Measurements from ENCODE around the gene MPRIP. TPM values are rescaled to one million over a fixed set of nuclear protein-coding genes. Genes with fewer than 3 reads are reported as not detected.

MPRIP gene
- total and polyA plus RNA-seq, 2 of the 13 experiments (the other 11 are each of a cell fraction or from before 2014, with no cell fraction given): 50.2 to 52.4 TPM

GRCh38 chr17:17153709-17154108 lies 111.5 kb downstream of the MPRIP start:
- ChIA-PET POLR2A (no interaction called here), CTCF (ENCODE audit: low intra/inter-chr PET ratio, low total read pairs) (no interaction called here)
- Histone ChIP-seq H3K9ac (ENCODE audit: insufficient read depth, low read depth, low read length) (no peak overlapping the region), H3K27ac (ENCODE audit: extremely low read length, insufficient read depth, low read length) (no peak overlapping the region), H2AFZ (ENCODE audit: low read length) (no peak overlapping the region), H3K36me3 (replicated peaks in 1 of 2; ENCODE audit: control insufficient read depth in 1 of 2, insufficient read depth in 2 of 2, low read length in 2 of 2) (peaks cover 21 to 62% of the 10 kb centered on the region in 2 experiments), H3K4me3 (replicated peaks in 1 of 3; ENCODE audit: insufficient read depth in 1 of 3, low read depth in 2 of 3, low read length in 3 of 3) (no peak overlapping the region), H3K4me2 (ENCODE audit: low read depth, low read length) (no peak overlapping the region), H3K27me3 (ENCODE audit: control insufficient read depth in 1 of 2, insufficient read depth in 2 of 2, low read length in 2 of 2) (no peaks in the 10 kb centered on the region), H4K20me1 (ENCODE audit: insufficient read depth, low read length) (no peaks in the 10 kb centered on the region), H3K79me2 (ENCODE audit: insufficient read depth, low read length) (no peaks in the 10 kb centered on the region), H3K4me1 (ENCODE audit: insufficient read depth, low read length) (0 out of 2 replicates have a peak, but pooled peaks cover 5% of the 10 kb centered on the region), H3K9me3 (ENCODE audit: low read length) (no peaks in the 10 kb centered on the region)
- 98% methylated on average over 4 of the region's 7 CpGs for WGBS (ENCODE audit: low lambda C conversion rate)
- no TSS peak for BruUV-seq (replicated peaks)
- ATAC-seq (no peak), FAIRE-seq (no peak), DNase-seq (ENCODE audit: low spot score) (no peak)
- intact Hi-C loops (cut with micrococcal nuclease; ENCODE audit: unreplicated experiment): no loop called here
- in situ Hi-C loops (cut with HindIII; ENCODE audit: extremely low pct_ligation_motif_present, low pct_unique_long_range_greater_than_20kb): no loop called here
- TF ChIP-seq SNAPC2 (CRISPR knock-in tag; IDR thresholded peaks at IDR 0.05): no peak
- no peak for TF ChIP-seq ZNF264 (CRISPR knock-in tag; IDR thresholded peaks at IDR 0.05)
- TF ChIP-seq NFE2 (CRISPR knock-in tag; IDR thresholded peaks at IDR 0.05): no peak
- TF ChIP-seq TP53 (CRISPR knock-in tag; conservative IDR thresholded peaks at IDR 0.05): no peak
- no peak for TF ChIP-seq HNRNPLL (IDR thresholded peaks at IDR 0.05; ENCODE audit: low read depth, low read length, poor library complexity, severe bottlenecking)
- TF ChIP-seq MYPOP (CRISPR knock-in tag; IDR thresholded peaks at IDR 0.05): no peak
- no peak for TF ChIP-seq ZNF451 (CRISPR knock-in tag; IDR thresholded peaks at IDR 0.05)
- no peak for TF ChIP-seq ZNF773 (CRISPR knock-in tag; IDR thresholded peaks at IDR 0.05; ENCODE audit: borderline replicate concordance)
- TF ChIP-seq ZNF558 (CRISPR knock-in tag; IDR thresholded peaks at IDR 0.05; ENCODE audit: borderline replicate concordance): no peak
- TF ChIP-seq MIER2 (CRISPR knock-in tag; IDR thresholded peaks at IDR 0.05): no peak
- TF ChIP-seq ZMYM4 (CRISPR knock-in tag; IDR thresholded peaks at IDR 0.05): no peak
- no peak for TF ChIP-seq GZF1 (CRISPR knock-in tag; IDR thresholded peaks at IDR 0.05)
